H1 (cell line): Measurements from ENCODE around the gene MMS19. TPM values are rescaled to one million over a fixed set of nuclear protein-coding genes. Genes with fewer than 3 reads are reported as not detected.

ENCODE experiments used
- BCL11A ChIP-seq, 2 experiments: IDR thresholded peaks; one replicate each; pipeline ENCODE4 v1.6.1; 2011; ENCODE audit warnings: low read depth in 2 of 2, low read length in 2 of 2, mild to moderate bottlenecking in 2 of 2
- CEBPB ChIP-seq: IDR thresholded peaks from 2 replicates; pipeline ENCODE4 v1.6.1; 2012; ENCODE audit warnings: low read depth, low read length
- CTBP2 ChIP-seq: IDR thresholded peaks from 2 replicates; pipeline ENCODE4 v1.7.0; 2011; ENCODE audit warnings: borderline replicate concordance, mild to moderate bottlenecking, moderate library complexity, mixed read lengths, low read length; ENCODE audit not compliant: insufficient read depth, insufficient read length
- EZH2 ChIP-seq: fragments of 200-600 bp; sonication (generic); IDR thresholded peaks from 2 replicates; pipeline ENCODE4 v1.7.1; 2012; ENCODE audit warnings: low read depth, mild to moderate bottlenecking, moderate library complexity, low read length, inconsistent platforms; ENCODE audit not compliant: severe bottlenecking
- FOSL1 ChIP-seq: IDR thresholded peaks from 2 replicates; pipeline ENCODE4 v1.6.1; 2011; ENCODE audit warnings: mild to moderate bottlenecking, low read depth, low read length, moderate library complexity; ENCODE audit not compliant: insufficient read depth
- GABPA ChIP-seq: IDR thresholded peaks from 2 replicates; pipeline ENCODE4 v1.6.1; 2011; ENCODE audit warnings: mild to moderate bottlenecking, low read length, moderate library complexity, borderline replicate concordance; ENCODE audit not compliant: insufficient read depth
- HDAC2 ChIP-seq, 2 experiments: fragments of 300-600 bp in 1 of 2; sonication (generic) in 1 of 2; IDR thresholded peaks; 2 replicates each; pipeline ENCODE4 v1.6.1; 2011 to 2012; ENCODE audit warnings: low read depth in 2 of 2, low read length in 2 of 2, mild to moderate bottlenecking in 2 of 2, moderate library complexity in 2 of 2, borderline replicate concordance in 1 of 2, inconsistent platforms in 1 of 2
- JUN ChIP-seq: IDR thresholded peaks from 2 replicates; pipeline ENCODE4 v1.6.1; 2011; ENCODE audit warnings: low read depth, mild to moderate bottlenecking, improper control_type of control experiment, low read length
- JUND ChIP-seq: IDR thresholded peaks from 2 replicates; pipeline ENCODE4 v1.6.1; 2011; ENCODE audit warnings: mild to moderate bottlenecking, improper control_type of control experiment, low read length
- KDM1A ChIP-seq: fragments of 200-600, 300-600 bp; sonication (generic); IDR thresholded peaks from 2 replicates; pipeline ENCODE4 v1.7.1; 2016; ENCODE audit warnings: mild to moderate bottlenecking, low read length, borderline replicate concordance
- MAFK ChIP-seq: IDR thresholded peaks from 2 replicates; pipeline ENCODE4 v1.6.1; 2012; ENCODE audit warnings: low read depth, mild to moderate bottlenecking, improper control_type of control experiment, low read length
- SIN3A ChIP-seq, 2 experiments: IDR thresholded peaks in 1 of 2; conservative IDR thresholded peaks in 1 of 2; 2 replicates each; pipeline ENCODE4 v1.6.1; 2011 to 2012; ENCODE audit warnings: low read length in 2 of 2, improper control_type of control experiment in 1 of 2, low read depth in 1 of 2, mild to moderate bottlenecking in 1 of 2
- SIX5 ChIP-seq: IDR thresholded peaks from 2 replicates; pipeline ENCODE4 v1.6.1; 2011; ENCODE audit warnings: mild to moderate bottlenecking, low read depth, low read length
- SP1 ChIP-seq: IDR thresholded peaks from 2 replicates; pipeline ENCODE4 v1.6.1; 2011; ENCODE audit warnings: low read depth, low read length
- SP2 ChIP-seq: IDR thresholded peaks from 2 replicates; pipeline ENCODE4 v1.6.1; 2012; ENCODE audit warnings: mild to moderate bottlenecking, low read length, inconsistent platforms
- SP4 ChIP-seq: IDR thresholded peaks from 2 replicates; pipeline ENCODE4 v1.6.1; 2012; ENCODE audit warnings: low read length, inconsistent platforms
- TCF12 ChIP-seq: IDR thresholded peaks from 2 replicates; pipeline ENCODE4 v1.6.1; 2011; ENCODE audit warnings: low read depth, mild to moderate bottlenecking, low read length
- polyA plus RNA-seq, 7 experiments: library from polyadenylated mRNA; depleted of rRNA in 3 of 7; stranded (reverse) in 5 of 7; unstranded in 2 of 7; fragments of >200 nt in 5 of 7; fragments of 200-250 nt in 2 of 7; gene quantifications; 1 replicate in 5 of 7; 2 replicates in 1 of 7; 4 replicates in 1 of 7; pipeline versions ENCODE4 v1.2.1 to v1.2.3, GENCODE V29; 2011 to 2013; ENCODE audit warnings: missing spikeins in 2 of 7, mixed read lengths in 2 of 7
- total RNA-seq: library from RNA; stranded (reverse); fragmentation: NEBNext Ultra II Directional; extraction: Animal tissue kit (Norgen Biotek cat#: 25700); gene quantifications from 2 replicates; pipeline ENCODE4 v1.2.1, GENCODE V29; 2021
- TF ChIP-seq, protein P1 (sequence below), 3 experiments: IDR thresholded peaks; 1 replicate in 2 of 3; 2 replicates in 1 of 3; pipeline versions ENCODE4 v1.5.1 to v1.6.1; 2011; ENCODE audit warnings: low read length in 3 of 3, mild to moderate bottlenecking in 3 of 3, inconsistent platforms in 2 of 3, low read depth in 1 of 3, moderate library complexity in 1 of 3; ENCODE audit not compliant: insufficient read depth in 1 of 3; ENCODE audit errors: control extremely low read depth in 1 of 3
- TF ChIP-seq, protein P2 (sequence below): IDR thresholded peaks from 2 replicates; pipeline ENCODE4 v1.6.1; 2012; ENCODE audit warnings: low read length, inconsistent platforms

MMS19 gene
- total and polyA plus RNA-seq, 2 of the 8 experiments (the other 6 are each of a cell fraction or from before 2014, with no cell fraction given), result 130 to 221 TPM

GRCh38 chr10:97425964-97426775, 72.1 kb downstream of the MMS19 start, which contains the start of gene PGAM1 (continued):
- TF ChIP-seq TCF12 (no peak), SIX5 (no peak), KDM1A (no peak), FOSL1 (no peak), JUND (no peak), SP2 (no peak), MAFK (no peak), HDAC2 (IDR thresholded peaks at IDR 0.05; ENCODE audit: borderline replicate concordance in 1 of 2, low read depth in 2 of 2, low read length in 2 of 2) (peak; percentile 65 to 71; a peak in 1 of 4 replicates), JUN (no peak), CEBPB (no peak), SP4 (peak; percentile 33; the same call in 1 of the 2 replicates), BCL11A (IDR thresholded peaks at IDR 0.05; ENCODE audit: low read depth in 2 of 2, low read length in 2 of 2) (no peak), CTBP2 (no peak), SIN3A (conservative IDR thresholded peaks at IDR 0.05 in 1 of 2, IDR thresholded peaks at IDR 0.05 in 1 of 2; ENCODE audit: low read depth in 1 of 2, low read length in 2 of 2) (0 out of 4 replicates have a peak, but pooled peaks of 1 of the 2 experiments have one; percentile 37), GABPA (no peak), SP1 (0 out of 2 replicates have a peak, but pooled peaks have one; percentile 20), EZH2 (no peak)
- TF ChIP-seq, protein P1, sequence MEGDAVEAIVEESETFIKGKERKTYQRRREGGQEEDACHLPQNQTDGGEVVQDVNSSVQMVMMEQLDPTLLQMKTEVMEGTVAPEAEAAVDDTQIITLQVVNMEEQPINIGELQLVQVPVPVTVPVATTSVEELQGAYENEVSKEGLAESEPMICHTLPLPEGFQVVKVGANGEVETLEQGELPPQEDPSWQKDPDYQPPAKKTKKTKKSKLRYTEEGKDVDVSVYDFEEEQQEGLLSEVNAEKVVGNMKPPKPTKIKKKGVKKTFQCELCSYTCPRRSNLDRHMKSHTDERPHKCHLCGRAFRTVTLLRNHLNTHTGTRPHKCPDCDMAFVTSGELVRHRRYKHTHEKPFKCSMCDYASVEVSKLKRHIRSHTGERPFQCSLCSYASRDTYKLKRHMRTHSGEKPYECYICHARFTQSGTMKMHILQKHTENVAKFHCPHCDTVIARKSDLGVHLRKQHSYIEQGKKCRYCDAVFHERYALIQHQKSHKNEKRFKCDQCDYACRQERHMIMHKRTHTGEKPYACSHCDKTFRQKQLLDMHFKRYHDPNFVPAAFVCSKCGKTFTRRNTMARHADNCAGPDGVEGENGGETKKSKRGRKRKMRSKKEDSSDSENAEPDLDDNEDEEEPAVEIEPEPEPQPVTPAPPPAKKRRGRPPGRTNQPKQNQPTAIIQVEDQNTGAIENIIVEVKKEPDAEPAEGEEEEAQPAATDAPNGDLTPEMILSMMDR (IDR thresholded peaks at IDR 0.05; ENCODE audit: control extremely low read depth in 1 of 3, insufficient read depth in 1 of 3, low read depth in 1 of 3, low read length in 3 of 3), result peak; percentile 72 to 89 (median 85)
- TF ChIP-seq, protein P2, sequence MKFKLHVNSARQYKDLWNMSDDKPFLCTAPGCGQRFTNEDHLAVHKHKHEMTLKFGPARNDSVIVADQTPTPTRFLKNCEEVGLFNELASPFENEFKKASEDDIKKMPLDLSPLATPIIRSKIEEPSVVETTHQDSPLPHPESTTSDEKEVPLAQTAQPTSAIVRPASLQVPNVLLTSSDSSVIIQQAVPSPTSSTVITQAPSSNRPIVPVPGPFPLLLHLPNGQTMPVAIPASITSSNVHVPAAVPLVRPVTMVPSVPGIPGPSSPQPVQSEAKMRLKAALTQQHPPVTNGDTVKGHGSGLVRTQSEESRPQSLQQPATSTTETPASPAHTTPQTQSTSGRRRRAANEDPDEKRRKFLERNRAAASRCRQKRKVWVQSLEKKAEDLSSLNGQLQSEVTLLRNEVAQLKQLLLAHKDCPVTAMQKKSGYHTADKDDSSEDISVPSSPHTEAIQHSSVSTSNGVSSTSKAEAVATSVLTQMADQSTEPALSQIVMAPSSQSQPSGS, result no peak
